KMS-11 (cell line): ENCODE results near the gene STAM.

Experiments used
- H2AFZ ChIP-seq: fragments of 200-600 bp; sonication (generic); 2 replicates; pipeline ENCODE4 v1.6.1; 2016; ENCODE audit warnings: antibody characterized with exemption, mixed run types, low read depth
- H3K27ac ChIP-seq: fragments of 200-600 bp; sonication (generic); 2 replicates; pipeline ENCODE4 v1.6.1; 2016; ENCODE audit warnings: mild to moderate bottlenecking, mixed run types
- H3K27me3 ChIP-seq: fragments of 200-600 bp; sonication (generic); 2 replicates; pipeline ENCODE4 v1.6.1; 2017; ENCODE audit warnings: mild to moderate bottlenecking, low read depth, mixed run types, moderate library complexity; ENCODE audit not compliant: insufficient read depth
- H3K36me3 ChIP-seq: fragments of 200-600 bp; sonication (generic); 2 replicates; pipeline ENCODE4 v1.6.1; 2017; ENCODE audit warnings: mild to moderate bottlenecking, mixed run types; ENCODE audit not compliant: insufficient read depth
- H3K4me1 ChIP-seq: fragments of 200-600 bp; sonication (generic); 2 replicates; pipeline ENCODE4 v1.6.1; 2016; ENCODE audit warnings: mild to moderate bottlenecking, low read depth, mixed run types; ENCODE audit not compliant: poor library complexity, severe bottlenecking
- H3K4me2 ChIP-seq: fragments of 200-600 bp; sonication (generic); 2 replicates; pipeline ENCODE4 v1.7.0; 2016; ENCODE audit warnings: mild to moderate bottlenecking, mixed run types
- H3K4me3 ChIP-seq: fragments of 200-600 bp; sonication (generic); IDR thresholded peaks from 2 replicates; pipeline ENCODE4 v1.6.1; 2017; ENCODE audit warnings: low read depth, low read length, mixed read lengths; ENCODE audit not compliant: insufficient read depth
- H3K79me2 ChIP-seq: fragments of 200-600 bp; sonication (generic); 2 replicates; pipeline ENCODE4 v1.6.1; 2016; ENCODE audit warnings: low read depth, mixed run types; ENCODE audit not compliant: insufficient read depth
- H3K9ac ChIP-seq: fragments of 200-600 bp; sonication (generic); 2 replicates; pipeline ENCODE4 v1.6.1; 2016; ENCODE audit warnings: mild to moderate bottlenecking, mixed run types
- H4K20me1 ChIP-seq: fragments of 200-600 bp; sonication (generic); 2 replicates; pipeline ENCODE4 v1.6.1; 2016; ENCODE audit warnings: mild to moderate bottlenecking, mixed run types; ENCODE audit not compliant: insufficient read depth
- CTCF ChIP-seq: fragments of 200-600 bp; sonication (generic); conservative IDR thresholded peaks from 2 replicates; pipeline ENCODE4 v1.6.1; 2017; ENCODE audit warnings: low read depth, mild to moderate bottlenecking, antibody characterized with exemption, low read length, moderate library complexity, mixed read lengths

The STAM gene

GRCh38 chr10:17669185-17669872, 25.4 kb downstream of the STAM start:
- Histone ChIP-seq H3K4me1 (peaks cover 10% of the 10 kb centered on the region), H3K4me3 (no peak overlapping the region), H3K27me3 (no peaks in the 10 kb centered on the region), H3K27ac (no peak overlapping the region), H2AFZ (no peak overlapping the region), H3K36me3 (no peaks in the 10 kb centered on the region), H3K9ac (no peak overlapping the region), H3K4me2 (no peak overlapping the region), H3K79me2 (peaks cover 12% of the 10 kb centered on the region; the same call in 1 of the 2 replicates), H4K20me1 (no peaks in the 10 kb centered on the region; the same call in none of the 2 replicates)
- no peak for TF ChIP-seq CTCF

- no peak overlapping the region for H3K4me3 ChIP-seq
- no peaks in the 10 kb centered on the region; the same call in none of the 2 replicates for H4K20me1 ChIP-seq
- H2AFZ ChIP-seq: no peak overlapping the region
- no peak overlapping the region for H3K9ac ChIP-seq
- peaks cover 10% of the 10 kb centered on the region for H3K4me1 ChIP-seq
- H3K4me2 ChIP-seq: no peak overlapping the region
- no peak for TF ChIP-seq CTCF
- peaks cover 12% of the 10 kb centered on the region; the same call in 1 of the 2 replicates for H3K79me2 ChIP-seq
- H3K27me3 ChIP-seq: no peaks in the 10 kb centered on the region
- H3K27ac ChIP-seq: no peak overlapping the region
- no peaks in the 10 kb centered on the region for H3K36me3 ChIP-seq
Measured at GRCh38 chr10:17671307-17671706, 27.4 kb downstream of the STAM start.

GRCh38 chr10:17673471-17674061, 29.6 kb downstream of the STAM start:
- Histone ChIP-seq H3K36me3 (no peaks in the 10 kb centered on the region), H3K79me2 (peaks cover 9% of the 10 kb centered on the region; the same call in 1 of the 2 replicates), H3K27ac (no peak overlapping the region), H3K4me2 (no peak overlapping the region), H3K27me3 (no peaks in the 10 kb centered on the region), H3K4me1 (peaks cover 9% of the 10 kb centered on the region), H2AFZ (no peak overlapping the region), H3K4me3 (no peak overlapping the region), H3K9ac (no peak overlapping the region), H4K20me1 (no peaks in the 10 kb centered on the region; the same call in 1 of the 2 replicates)
- TF ChIP-seq CTCF: no peak

GRCh38 chr10:17674566-17674965, 30.6 kb downstream of the STAM start:
- H2AFZ ChIP-seq: no peak overlapping the region
- H3K9ac ChIP-seq: no peak overlapping the region
- no peak overlapping the region for H3K4me2 ChIP-seq
- no peaks in the 10 kb centered on the region for H3K36me3 ChIP-seq
- H3K27ac ChIP-seq: no peak overlapping the region
- no peaks in the 10 kb centered on the region; the same call in 1 of the 2 replicates for H4K20me1 ChIP-seq
- H3K27me3 ChIP-seq: no peaks in the 10 kb centered on the region
- TF ChIP-seq CTCF: no peak
- H3K4me3 ChIP-seq: no peak overlapping the region
- H3K79me2 ChIP-seq: peaks cover 17% of the 10 kb centered on the region; the same call in 1 of the 2 replicates
- H3K4me1 ChIP-seq: no peaks in the 10 kb centered on the region
